Motor neuron (in vitro differentiated cells): ENCODE results near the gene RNASET2. TPM values are rescaled to one million over a fixed set of nuclear protein-coding genes. Genes with fewer than 3 reads are reported as not detected.

Source experiments
- ATAC-seq, 8 experiments: fragments of 200-7000 bp; cut with Tn5 transposase; replicated peaks in 6 of 8; 2 replicates each; pipeline ENCODE4 v1.8.0; 2021; ENCODE audit warnings: mild to moderate bottlenecking in 8 of 8, moderate library complexity in 8 of 8
- H3K27ac ChIP-seq, 2 donors: fragments of 250-450 bp; sonication (Bioruptor Pico); 2 replicates each; pipeline ENCODE4 v1.9.0; 2021; ENCODE audit warnings: antibody characterized with exemption in 2 of 2, mild to moderate bottlenecking in 2 of 2, moderate library complexity in 1 of 2
- H3K4me1 ChIP-seq, 2 donors: fragments of 250-450 bp; sonication (Bioruptor Pico); replicated peaks in 1 of 2; 2 replicates each; pipeline ENCODE4 v1.6.1; 2021; ENCODE audit warnings: antibody characterized with exemption in 2 of 2, mild to moderate bottlenecking in 2 of 2, moderate library complexity in 1 of 2
- H3K4me3 ChIP-seq, 5 donors: fragments of 250-450 bp; sonication (Bioruptor Pico); 2 replicates each; pipeline ENCODE4 v1.9.0; 2021; ENCODE audit warnings: antibody characterized with exemption in 5 of 5, mild to moderate bottlenecking in 5 of 5, moderate library complexity in 4 of 5
- whole genome bisulfite sequencing, 10 experiments: fragments of 450-650 bp; shearing (Covaris generic); methylation state at CpG; one replicate each; pipeline ENCODE4 v1.0.0; 2022; 5-methylcytosine and 5-hydroxymethylcytosine counted together
- in situ Hi-C, 9 experiments: fragments of 400-800 bp; cut with MboI; loops; one replicate each; pipeline ENCODE4 v1.15.0; 2021; ENCODE audit warnings: low sequenced_read_pairs in 9 of 9, low pct_unique_long_range_greater_than_20kb in 2 of 9; ENCODE audit not compliant: unreplicated experiment in 9 of 9
- total RNA-seq, 8 experiments: library from RNA; unstranded; fragments of 300-600 nt; gene quantifications; 2 replicates each; pipeline versions ENCODE4 v1.2.3 to v1.2.4, GENCODE V29; 2022

RNASET2 gene
- total RNA-seq, 8 experiments from 2014 or later = 12.9 to 55.2 (median 17.3) TPM

DNA sequence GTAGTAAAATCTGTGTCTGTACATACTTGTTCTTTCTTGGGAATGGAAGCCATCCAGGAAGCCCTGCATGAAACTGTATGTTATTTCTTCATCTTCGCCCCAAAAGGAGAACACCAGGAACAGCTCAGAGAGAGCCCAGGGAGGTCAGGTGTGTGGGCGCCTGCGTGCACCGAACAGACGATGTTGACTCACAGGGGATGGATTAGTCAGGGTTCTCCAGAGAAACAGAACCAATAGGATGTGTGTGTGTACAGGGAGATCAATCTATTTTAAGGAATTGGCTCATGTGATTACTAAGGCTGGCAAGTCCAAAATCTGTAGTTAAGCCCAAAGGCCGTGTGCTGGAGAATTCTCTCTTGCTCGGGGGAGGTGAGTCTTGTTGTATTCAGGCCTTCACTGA, 45.7 kb downstream of the RNASET2 start:
- ATAC-seq = peak in 2 of 8 experiments; percentile 58 to 60
- no peak overlapping the region for H3K27ac ChIP-seq
- peaks cover 0 to 2% of the 10 kb centered on the region in 2 donors for H3K4me1 ChIP-seq
- in situ Hi-C loops = no loop called here
- whole genome bisulfite sequencing, 10 experiments = 10 to 100% (median 83%) methylated on average over 1 to 5 of the region's 7 CpGs; no CpG with 5 or more reads in 1 of the 10 experiments
- no peak overlapping the region for H3K4me3 ChIP-seq

DNA sequence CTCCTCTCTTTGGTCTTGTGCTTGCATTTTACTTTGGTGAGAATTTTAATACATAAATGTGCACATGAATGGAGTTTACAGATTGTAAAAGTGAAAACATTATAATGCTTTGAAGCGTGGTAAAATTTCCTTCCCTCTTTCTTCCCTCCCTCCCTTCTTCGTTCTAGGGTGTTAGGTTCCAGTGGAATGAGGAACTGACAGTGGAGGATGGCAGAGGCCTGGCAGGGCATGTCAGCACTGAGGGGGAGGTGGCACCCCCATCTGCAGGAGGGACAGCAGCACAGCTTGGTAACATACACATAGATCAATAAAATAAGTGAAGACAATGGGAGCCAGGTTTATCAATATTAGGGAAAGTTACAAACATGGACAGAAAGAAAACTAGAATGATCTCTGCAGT, 47.5 kb downstream of the RNASET2 start:
- Histone ChIP-seq H3K4me1 (peaks cover 8 to 14% of the 10 kb centered on the region in 2 donors), H3K27ac (no peak overlapping the region), H3K4me3 (no peak overlapping the region)
- WGBS, 10 experiments = 0 to 100% (median 60%) methylated on average over 1 to 2 of the region's 2 CpGs; no CpG with 5 or more reads in 3 of the 10 experiments
- no peak for ATAC-seq
- in situ Hi-C loops = no loop called here

DNA sequence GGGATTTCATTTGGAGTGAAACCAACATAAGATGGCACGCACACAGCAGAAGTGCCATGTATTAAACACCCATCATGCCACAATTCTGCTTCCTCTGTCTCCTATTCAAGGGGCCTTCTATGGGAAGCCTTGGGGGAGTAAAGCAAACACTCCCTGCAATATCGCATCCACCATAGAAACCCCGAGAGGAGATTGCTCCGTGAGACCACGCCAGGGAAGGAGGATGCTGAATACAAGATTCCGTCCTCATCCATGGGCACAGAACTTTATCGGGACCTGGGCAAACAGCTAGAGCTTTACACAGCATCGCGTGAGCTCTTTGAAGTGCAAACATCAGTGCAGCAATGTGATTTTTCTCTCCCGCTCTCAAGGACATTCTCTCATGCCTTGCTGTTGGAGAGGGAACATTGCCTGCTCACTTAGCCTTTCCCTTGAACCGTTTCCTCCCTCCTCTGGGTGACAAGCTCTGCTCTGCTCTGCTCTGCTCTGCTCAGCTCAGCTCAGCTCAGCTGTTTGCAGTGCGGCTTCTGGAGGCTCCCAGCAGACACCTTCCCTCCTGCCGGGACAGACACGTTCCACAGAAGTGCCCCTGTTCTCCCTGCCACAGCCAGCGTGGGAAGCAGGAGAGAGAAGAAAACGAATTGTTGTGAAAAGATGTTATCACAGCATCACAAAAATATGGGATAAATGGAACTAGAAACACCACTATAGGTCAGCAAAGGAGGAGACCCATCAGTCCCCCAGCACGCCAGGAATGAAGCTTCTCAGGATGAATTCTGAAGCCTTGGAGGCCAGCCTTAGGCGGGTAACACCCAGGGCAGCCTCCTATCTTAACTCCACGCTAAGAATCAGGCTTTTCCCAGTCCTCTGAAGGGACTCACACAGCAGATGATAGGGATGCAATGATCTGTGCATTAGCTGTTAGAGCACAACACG, 48.2 kb downstream of the RNASET2 start:
- in situ Hi-C loops = no loop called here
- Histone ChIP-seq H3K27ac (no peak overlapping the region), H3K4me1 (peaks cover 12 to 19% of the 10 kb centered on the region in 2 donors), H3K4me3 (no peak overlapping the region)
- 46 to 89% (median 75%) methylated on average over 3 to 18 of the region's 20 CpGs; no CpG with 5 or more reads in 2 of the 10 experiments for WGBS, 10 experiments
- peak in 2 of 8 experiments; percentile 24 to 25 for ATAC-seq

DNA sequence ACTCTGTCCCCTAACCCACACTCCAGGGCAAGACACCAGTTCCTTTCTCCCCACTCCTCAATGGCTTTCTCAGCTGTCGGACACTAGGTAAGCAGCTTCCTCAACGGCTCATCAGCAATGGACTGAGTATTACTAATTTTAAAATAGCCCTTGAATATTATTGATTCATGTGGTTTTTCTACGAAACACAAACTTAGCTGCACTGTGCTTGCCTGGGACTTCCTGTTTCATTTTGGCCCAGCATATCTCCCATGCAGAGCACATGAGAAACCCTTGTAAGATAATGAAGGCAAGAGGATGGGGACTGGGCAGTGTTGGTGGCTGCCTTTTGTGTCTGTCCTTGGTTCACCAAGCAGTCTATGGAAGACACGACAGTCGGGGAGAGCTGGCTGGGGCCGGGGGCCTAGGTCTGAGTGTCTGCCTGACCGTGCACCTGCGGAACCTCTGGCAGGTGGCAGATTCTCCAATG, 48.9 kb downstream of the RNASET2 start:
- in situ Hi-C loops = no loop called here
- Histone ChIP-seq H3K4me3 (no peak overlapping the region), H3K4me1 (peaks cover 12 to 19% of the 10 kb centered on the region in 2 donors), H3K27ac (no peak overlapping the region)
- ATAC-seq = no peak
- 37 to 100% (median 91%) methylated on average over 1 to 8 of the region's 8 CpGs; no CpG with 5 or more reads in 1 of the 10 experiments for WGBS, 10 experiments

DNA sequence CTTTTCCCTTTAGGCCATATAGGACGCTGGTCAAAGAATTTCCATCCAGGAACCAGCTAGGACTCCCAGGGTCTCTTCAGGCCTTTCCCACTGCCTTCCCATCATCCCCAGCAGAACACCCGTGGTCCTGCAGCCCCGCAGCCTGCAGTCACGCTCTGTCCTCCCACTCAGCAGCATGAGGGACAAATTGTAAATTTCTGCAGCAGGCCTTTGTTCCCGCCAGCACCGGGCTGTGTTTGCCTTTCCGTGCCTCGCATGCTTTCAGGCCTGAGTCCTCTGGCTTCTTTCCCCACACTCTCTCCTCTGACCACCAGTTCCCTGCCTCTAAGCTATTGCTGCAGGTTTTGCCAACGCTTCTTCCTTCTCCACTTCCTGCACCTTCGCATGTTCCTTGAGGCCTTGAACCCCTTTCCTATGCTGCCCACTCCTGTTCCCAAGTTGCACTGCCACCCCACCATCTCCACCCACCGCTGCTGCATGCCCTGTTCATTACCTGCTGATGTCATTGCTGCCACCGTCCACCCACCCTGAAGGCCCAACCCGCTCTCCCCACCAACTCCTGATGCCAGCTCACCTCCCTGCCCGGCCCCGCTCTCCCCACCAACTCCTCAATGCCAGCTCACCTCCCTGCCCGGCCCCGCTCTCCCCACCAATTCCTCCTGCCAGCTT, 49.8 kb downstream of the RNASET2 start:
- Histone ChIP-seq H3K4me3 (no peak overlapping the region), H3K27ac (no peak overlapping the region), H3K4me1 (peaks cover 12 to 19% of the 10 kb centered on the region in 2 donors)
- WGBS, 10 experiments = 30 to 100% (median 73%) methylated on average over 1 to 8 of the region's 17 CpGs; no CpG with 5 or more reads in 5 of the 10 experiments
- ATAC-seq = no peak
- in situ Hi-C loops = no loop called here

DNA sequence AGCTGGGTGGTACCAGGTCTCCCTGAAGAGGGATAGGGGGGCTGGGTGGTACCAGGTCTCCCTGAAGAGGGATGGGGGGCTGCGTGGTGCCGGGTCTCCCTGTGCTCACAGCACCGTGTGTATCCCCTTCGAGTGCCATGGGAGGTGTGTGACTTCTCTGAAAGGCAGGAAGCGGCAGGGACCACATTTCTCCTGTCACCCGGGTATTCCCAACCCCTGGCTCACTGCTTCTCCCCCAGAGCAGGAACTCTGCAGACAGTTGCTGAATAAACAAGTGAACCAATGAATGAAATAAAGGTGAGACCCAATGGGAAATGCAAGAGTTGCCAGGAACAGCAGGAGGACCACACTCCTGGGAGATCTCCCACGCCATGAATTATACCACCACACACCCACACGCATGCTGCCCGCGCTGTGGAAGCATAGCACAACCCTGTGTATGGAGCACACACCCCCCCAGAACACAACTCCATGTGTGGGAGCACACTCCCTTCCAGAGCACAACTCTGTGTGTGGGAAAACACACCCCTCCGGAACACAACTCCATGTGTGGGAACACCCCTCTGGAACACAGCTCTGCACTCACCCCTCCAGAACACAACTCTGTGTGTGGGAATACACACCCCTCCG, 50.7 kb downstream of the RNASET2 start:
- WGBS, 10 experiments = 43 to 100% (median 88%) methylated on average over 1 to 4 of the region's 12 CpGs; no CpG with 5 or more reads in 6 of the 10 experiments
- H3K4me1 ChIP-seq = peaks cover 12 to 19% of the 10 kb centered on the region in 2 donors
- H3K4me3 ChIP-seq = no peak overlapping the region
- in situ Hi-C loops = no loop called here
- no peak overlapping the region for H3K27ac ChIP-seq
- ATAC-seq = no peak

DNA sequence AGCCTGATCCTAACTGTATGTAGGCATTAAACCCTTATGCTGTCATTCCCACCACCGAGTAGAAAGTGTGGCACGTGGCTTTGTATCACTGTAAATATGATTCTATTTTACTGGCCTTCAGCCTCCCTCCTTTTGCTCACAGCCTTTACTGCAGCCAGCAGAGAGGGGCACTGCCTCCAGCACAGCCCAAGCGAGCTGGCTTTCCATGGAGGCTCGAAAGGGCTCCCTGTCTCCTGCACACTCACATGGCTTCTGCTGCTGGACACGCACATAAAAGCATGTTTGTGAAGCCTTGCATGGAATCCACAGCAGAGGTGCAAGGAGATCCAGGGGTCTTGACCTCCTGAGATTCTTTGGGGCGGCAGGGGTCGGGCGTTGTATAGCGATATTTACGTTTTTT, 51.3 kb downstream of the RNASET2 start:
- in situ Hi-C loops = no loop called here
- WGBS, 10 experiments = 15 to 100% (median 86%) methylated on average over 1 to 4 of the region's 10 CpGs; no CpG with 5 or more reads in 3 of the 10 experiments
- H3K4me3 ChIP-seq = no peak overlapping the region
- peaks cover 12 to 19% of the 10 kb centered on the region in 2 donors for H3K4me1 ChIP-seq
- ATAC-seq = no peak
- H3K27ac ChIP-seq = no peak overlapping the region

DNA sequence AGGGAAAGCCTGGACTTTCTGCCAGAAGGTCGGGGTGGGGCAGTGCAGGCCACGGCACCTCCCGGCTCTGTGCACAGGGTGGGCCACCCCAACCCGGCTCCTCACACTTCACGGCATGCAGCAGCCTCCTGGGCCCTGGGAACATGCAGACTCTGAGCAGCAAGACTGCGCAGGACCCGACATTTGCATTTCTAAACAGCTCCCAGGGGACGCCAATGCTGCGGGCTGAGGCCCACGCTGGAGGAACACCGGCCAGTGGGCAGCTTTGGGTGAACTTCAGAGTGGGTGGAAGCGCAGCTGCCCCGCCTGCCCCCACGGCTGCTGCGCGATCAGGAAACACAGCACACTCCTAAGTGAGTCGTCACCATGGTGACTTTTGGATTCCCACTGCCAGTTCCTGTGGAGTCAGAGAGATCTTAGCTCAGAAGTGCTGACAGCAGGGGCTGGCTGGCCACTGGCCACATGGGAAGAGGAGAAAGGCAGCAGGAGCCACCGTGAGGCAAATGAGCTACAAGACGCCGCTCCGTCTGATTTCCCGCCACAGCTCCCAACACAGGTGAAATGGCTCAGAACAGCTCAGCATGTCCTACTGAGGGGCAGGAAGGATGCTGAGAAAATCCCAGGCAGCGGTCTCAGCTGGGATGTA, 52.1 kb downstream of the RNASET2 start:
- ATAC-seq = peak; percentile 28 to 95 (median 88)
- H3K4me1 ChIP-seq = peaks cover 12 to 19% of the 10 kb centered on the region in 2 donors
- in situ Hi-C loops = no loop called here
- peak overlapping the region in 2 of 5 donors; percentile 6 to 7 for H3K4me3 ChIP-seq
- no peak overlapping the region for H3K27ac ChIP-seq
- 15 to 80% (median 27%) methylated on average over 1 to 12 of the region's 23 CpGs; no CpG with 5 or more reads in 4 of the 10 experiments for WGBS, 10 experiments

DNA sequence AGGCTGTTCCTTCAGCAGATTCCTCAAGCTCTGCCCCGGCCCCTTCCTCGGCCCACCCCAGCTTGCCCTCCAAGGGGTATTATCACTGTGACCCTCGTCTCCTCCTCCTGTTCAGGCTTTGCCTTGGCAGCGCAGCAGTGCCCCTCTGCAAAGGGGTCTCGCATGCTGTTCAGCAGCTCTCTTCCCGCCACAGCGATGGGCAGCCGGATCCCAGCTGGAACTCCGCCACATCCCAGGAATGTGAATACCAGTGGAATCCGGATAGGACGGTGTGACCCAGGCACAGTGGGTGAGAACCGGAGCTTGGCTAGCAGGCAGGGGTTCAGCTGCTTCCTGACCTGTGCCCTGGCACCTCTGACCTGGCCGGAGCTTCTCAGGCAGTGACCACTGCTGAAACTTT, 52.9 kb downstream of the RNASET2 start:
- H3K4me3 ChIP-seq = no peak overlapping the region
- no peak overlapping the region for H3K27ac ChIP-seq
- in situ Hi-C loops = no loop called here
- 91% methylated on average over 3 of the region's 13 CpGs; no CpG with 5 or more reads in 9 of the 10 experiments for WGBS, 10 experiments
- peaks cover 12 to 19% of the 10 kb centered on the region in 2 donors for H3K4me1 ChIP-seq
- no peak for ATAC-seq

DNA sequence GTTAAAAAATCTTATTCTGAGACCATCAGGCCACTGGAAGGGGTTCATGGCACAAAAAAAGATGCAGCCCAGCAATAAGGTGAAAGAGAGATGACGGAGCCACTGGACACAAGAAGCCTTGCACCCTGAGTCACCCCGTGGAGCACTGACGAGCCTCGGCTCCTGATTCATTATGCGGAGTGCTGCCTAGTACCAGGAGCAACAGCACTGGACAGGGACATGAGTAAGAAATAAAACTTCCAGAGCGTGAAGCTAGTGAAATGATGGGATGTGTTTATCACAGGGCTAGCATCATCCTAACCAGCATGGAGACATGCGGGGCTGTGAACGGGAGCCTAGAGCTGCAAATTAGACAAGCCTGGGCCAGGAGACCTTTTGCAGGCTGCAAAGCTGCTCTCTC, 53.3 kb downstream of the RNASET2 start:
- Histone ChIP-seq H3K4me3 (no peak overlapping the region), H3K4me1 (peaks cover 12 to 19% of the 10 kb centered on the region in 2 donors), H3K27ac (no peak overlapping the region)
- in situ Hi-C loops = no loop called here
- peak in 3 of 8 experiments; percentile 23 to 40 (median 36) for ATAC-seq
- 29 to 100% (median 64%) methylated on average over 1 to 7 of the region's 8 CpGs; no CpG with 5 or more reads in 4 of the 10 experiments for WGBS, 10 experiments

DNA sequence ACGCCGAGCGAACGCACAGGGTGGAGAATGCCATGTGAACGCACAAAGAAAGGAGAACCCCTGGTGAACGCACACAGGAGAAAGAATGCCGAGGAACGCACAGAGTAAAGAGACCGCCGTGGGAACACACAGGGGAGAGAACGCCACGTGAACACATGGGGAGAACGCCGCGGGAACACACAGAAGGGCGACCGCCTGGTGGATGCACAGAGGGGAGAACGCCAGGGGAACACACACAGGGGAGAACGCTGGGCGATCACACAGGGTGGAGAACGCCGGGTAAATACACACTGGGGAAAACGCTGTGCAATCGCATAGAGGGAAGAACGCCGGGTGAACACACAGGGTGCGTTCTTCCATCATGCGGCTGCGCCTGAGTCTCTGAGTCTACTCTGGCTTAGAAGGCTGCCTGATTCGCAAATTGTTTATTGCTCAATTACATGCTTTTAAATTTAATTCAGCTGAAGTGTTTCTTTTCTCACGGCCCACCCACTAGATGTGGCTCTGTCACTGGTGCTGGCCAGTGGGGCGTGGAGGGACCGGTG, 54.1 kb downstream of the RNASET2 start:
- no peak for ATAC-seq
- in situ Hi-C loops = no loop called here
- WGBS, 10 experiments = 69 to 100% (median 94%) methylated on average over 1 to 26 of the region's 33 CpGs
- H3K4me1 ChIP-seq = peaks cover 12 to 19% of the 10 kb centered on the region in 2 donors
- no peak overlapping the region for H3K27ac ChIP-seq
- no peak overlapping the region for H3K4me3 ChIP-seq

DNA sequence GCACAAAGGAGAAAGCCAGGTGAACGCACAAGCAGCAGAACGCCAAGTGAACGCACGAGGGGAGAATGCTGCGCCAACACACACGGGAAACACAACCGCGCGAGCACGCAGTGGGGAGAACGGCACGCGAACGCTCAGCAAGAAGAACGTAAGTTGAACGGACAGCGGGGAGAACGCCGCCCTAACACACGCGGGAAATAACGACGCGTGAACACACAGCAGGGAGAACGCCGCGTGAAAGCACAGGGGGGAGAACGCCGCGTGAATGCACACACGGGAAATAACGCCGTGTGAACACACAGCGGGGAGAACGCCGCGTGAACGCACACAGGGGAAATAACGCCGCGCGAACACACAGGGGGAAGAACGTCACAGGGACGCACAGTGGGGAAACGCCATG, 54.7 kb downstream of the RNASET2 start:
- Histone ChIP-seq H3K27ac (no peak overlapping the region), H3K4me3 (no peak overlapping the region), H3K4me1 (peaks cover 12 to 19% of the 10 kb centered on the region in 2 donors)
- in situ Hi-C loops = no loop called here
- 91 to 97% (median 95%) methylated on average over 3 to 44 of the region's 45 CpGs for WGBS, 10 experiments
- no peak for ATAC-seq
